Activated T-cell treated with anti-CD3 and anti-CD28 coated beads for 1 hour (primary cell): ENCODE data around the gene OSCP1.
"Not testable (repeated sequence)": the region's sequence is repeated elsewhere in the genome, so short reads cannot be mapped to it uniquely, and the experiment has no call there.

Experiments used
- DNase-seq: peaks from one replicate; pipeline ENCODE4 v3.0.0-alpha.2; 2020; ENCODE audit warnings: low read depth

OSCP1 gene, protein sequence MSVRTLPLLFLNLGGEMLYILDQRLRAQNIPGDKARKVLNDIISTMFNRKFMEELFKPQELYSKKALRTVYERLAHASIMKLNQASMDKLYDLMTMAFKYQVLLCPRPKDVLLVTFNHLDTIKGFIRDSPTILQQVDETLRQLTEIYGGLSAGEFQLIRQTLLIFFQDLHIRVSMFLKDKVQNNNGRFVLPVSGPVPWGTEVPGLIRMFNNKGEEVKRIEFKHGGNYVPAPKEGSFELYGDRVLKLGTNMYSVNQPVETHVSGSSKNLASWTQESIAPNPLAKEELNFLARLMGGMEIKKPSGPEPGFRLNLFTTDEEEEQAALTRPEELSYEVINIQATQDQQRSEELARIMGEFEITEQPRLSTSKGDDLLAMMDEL

DNA sequence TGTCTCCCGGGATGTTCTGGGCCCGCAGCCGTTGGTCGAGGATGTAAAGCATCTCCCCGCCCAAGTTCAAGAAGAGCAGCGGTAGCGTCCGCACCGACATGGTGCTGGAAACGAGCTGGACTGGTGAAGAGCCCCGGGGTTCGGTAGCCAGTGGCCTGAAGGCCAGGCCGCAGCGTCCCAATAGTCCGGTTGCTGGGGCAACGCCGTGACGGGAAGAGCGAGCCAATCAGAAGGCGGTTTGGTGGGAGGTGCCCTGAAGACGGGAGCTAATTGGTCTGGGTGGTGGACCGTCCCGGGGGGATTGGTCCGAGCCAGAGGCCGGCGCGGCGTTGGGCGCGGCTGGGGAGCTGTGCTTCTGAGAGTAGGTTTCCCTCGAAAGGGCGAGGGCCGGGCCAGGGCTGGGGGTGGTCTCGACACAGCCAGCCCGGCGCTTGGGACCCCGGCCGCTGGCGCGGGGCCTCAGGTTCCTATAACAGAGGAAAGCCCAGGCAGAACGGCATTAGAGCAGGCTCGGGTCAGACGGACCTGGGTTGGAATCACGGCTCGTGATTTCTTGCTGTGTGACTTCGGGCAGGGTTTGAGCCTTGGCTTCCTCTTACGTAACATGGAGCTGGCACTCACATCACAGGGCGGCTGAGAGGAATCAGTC, at the start of gene OSCP1:
Gene OSCP1, minus strand, starts transcription at position 182 of the 649 bp plus-strand sequence. Its CDS starts 82 bp downstream, at position 100.
- peak; percentile 77 for DNase-seq

- no peak for DNase-seq
Measured at GRCh38 chr1:36497207-36497606, 47.0 kb upstream of the OSCP1 start.

DNA sequence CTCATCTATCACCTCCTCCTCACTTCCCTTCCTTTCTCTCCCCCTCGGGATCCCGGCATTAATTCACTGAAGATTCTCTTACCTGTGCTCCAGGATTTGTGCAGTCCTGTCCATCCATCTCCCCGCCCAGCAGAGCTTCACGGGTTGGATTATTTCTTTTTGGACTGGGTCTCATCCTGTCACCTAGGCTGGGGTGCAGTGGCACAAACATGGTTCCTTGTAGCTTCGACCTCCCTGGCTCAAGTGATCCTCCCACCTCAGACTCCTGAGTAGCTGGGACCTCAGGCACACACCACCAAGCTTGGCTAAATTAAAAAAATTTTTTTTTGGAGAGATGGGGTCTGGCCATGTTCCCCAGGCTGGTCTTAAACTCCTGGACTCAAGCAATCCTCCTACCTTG, 44.7 kb upstream of the OSCP1 start:
- no peak for DNase-seq

DNA sequence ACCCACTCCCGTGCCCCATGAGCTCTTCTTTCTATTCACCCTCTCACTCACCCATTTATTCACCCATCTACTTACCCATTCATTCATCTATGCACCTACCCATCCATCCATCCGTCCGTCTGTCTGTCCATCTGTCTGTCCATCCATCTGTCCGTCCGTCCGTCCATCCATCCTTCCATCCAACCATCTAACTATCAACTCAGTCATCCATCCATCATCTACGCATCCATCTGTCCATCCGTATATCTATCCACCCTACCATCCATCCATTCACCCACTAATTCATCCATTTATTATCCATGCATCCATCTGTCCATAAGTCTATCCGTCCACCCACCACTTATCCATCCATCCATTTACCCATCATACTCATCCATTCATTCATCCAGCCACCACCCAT, 43.3 kb upstream of the OSCP1 start:
- DNase-seq: no peak

- no peak for DNase-seq
Measured at GRCh38 chr1:36492491-36492890, 42.2 kb upstream of the OSCP1 start.

DNA sequence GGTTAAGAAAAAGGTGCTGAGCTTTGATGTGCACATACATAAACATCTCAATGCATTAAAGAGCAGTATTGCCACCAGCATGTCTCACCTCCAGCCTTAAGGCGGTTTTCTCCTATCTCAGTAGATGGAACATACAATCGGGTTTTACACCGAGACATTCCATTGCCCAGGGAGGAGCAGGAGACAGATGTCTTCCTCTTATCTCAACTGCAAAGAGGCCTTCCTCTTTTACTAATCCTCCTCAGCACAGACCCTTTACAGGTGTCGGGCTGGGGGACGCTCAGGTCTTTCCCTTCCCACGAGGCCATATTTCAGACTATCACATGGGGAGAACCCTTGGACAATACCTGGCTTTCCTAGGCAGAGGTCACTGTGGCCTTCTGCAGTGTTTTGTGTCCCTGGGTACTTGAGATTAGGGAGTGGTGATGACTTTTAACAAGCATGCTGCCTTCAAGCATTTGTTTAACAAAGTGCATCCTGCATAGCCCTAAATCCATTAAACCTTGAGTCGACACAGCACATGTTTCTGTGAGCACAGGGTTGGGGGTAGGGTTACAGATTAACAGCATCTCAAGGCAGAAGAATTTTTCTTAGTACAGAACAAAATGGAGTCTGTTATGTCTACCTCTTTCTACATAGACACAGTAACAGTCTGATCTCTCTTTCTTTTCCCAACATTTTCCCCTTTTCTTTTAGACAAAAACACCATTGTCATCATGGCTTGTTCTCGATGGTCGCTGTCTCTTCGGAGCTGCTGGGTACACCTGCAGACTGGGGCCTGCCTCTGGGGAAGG, 39.2 kb upstream of the OSCP1 start:
- DNase-seq: not testable (repeated sequence)

DNA sequence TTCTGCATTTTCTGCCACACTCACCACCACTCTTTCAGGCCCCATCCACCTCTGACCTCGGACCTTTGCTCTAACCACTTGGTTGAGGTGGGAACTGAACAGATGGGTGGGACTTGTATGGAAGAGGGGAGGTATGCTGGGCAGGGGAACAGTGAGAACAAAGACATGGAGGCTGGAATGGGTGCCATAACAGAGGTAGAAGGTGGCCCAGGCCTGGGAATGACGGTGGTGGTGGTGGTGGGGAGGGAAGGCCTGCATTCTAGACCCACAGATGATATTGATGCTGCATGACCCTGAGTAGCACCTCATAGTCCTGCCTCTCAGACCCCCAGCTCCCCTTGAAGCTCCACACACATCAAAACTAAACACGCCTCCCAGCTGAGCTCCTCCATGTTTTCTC, 37.7 kb upstream of the OSCP1 start:
- no peak for DNase-seq

DNA sequence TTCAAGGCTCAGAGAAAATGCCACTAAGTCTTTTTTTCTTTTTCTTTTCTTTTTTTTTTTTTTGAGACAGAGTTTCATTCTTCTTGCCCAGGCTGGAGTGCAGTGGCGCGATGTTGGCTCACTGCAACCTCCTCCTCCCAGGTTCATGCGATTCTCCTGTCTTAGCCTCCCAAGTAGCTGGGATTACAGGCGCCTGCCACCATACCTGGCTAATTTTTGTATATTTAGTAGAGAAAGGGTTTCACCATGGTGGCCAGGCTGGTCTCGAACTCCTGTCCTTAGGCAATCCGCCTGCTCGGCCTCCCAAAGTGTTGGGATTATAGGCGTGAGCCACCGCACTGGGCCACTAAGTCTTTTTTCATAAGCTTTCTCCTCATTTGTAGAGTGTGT, 37.1 kb upstream of the OSCP1 start:
- DNase-seq: not testable (repeated sequence)

DNA sequence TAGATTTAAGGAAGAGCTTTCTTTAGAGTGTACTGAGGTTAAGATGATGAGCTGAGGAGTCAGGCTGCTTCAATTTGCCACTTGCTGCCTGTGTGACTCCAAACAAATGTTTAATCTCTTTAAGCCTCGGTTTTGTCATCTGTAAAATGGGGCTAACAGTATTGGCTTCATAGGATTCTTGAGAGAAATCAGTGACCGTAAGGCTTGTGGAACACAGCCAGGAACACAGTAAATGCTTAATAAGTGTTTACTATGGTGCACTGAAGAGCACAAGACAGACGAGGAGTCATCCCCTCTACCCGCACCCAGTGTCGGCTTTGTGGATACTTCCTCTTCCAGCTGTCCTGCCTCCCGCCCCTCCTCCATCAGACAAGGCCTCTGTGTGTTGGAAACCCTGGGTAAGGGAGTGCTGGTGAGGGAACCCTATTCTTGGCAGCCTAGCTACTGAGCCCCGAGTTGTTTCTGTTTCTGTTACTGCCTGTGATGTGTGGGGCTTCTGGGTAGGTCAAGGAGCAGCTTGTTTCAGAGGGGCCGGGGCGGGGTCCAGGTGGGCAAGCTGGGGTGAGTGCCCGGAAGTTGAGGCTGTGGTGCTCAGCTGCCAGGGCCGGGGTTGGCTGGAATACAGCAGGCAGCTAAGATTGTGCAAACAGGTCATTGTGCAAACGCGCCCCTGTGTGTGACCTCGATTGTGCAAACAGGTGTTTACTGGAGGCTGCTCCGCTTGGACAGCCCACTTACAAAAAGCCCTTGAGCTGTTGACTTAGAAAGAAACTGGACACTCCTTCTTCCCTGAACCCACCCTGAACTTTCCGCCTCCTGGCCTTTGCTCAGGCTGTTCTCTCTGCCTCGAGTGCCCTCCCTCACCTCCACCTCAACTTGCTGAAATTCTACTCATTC, 36.4 kb upstream of the OSCP1 start:
- DNase-seq: no peak

- DNase-seq: no peak
Measured at GRCh38 chr1:36486093-36486438, 35.8 kb upstream of the OSCP1 start.

GRCh38 chr1:36484099-36484498, 33.8 kb upstream of the OSCP1 start:
- no peak for DNase-seq

GRCh38 chr1:36482724-36483388, 32.6 kb upstream of the OSCP1 start, which contains the start of gene CSF3R:
TSS of gene CSF3R (minus strand) at chr1:36482913. CDS start at chr1:36479496, 3,417 bp downstream.
- DNase-seq: no peak

DNA sequence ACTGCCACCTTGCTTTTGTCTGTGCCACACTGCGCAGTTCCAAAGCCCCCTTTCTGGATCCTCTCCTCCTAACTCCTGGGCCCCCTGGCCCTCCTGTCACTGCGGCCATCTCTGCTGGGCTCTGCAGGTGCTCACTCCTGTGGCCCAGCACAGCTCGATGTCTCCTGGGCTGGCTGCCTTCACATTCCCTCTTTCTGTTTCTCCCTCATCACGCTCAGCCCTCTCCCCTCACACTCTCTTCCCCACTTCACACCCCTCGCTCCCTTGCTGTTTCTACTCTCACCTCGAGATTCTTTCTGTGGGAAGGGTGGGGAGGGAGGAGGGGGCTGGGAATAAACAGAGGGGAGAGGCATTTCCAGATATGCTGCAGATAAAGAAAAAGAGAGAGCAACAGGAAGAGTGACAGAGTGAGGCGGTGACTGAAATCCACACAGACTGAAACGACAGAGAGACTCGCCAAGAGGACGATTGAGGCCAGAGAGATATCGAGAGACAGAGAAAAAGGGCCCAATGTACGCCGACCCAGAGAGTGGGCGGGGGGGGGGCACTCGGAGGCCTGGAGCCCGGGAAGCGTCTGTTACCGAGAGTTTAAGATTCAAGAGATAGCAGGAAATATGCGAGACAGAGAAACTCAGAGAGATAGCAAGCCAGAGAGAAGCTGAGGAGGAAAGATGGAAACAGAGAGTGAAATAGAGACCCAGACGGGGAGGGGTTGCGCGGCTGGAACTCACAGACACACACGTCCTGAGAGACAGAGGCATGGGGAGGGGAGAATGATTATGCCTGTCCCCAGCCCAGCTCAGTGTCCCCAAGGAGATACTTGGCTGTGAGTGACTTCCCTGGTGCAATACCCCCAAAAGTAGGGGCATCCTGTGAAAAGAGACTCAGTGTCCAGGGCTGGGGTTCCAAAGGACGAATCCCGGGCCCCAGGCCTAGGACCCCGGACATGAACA, 31.8 kb upstream of the OSCP1 start:
- DNase-seq: no peak

GRCh38 chr1:36481091-36481490, 30.8 kb upstream of the OSCP1 start:
- no peak for DNase-seq

GRCh38 chr1:36480161-36480560, 29.9 kb upstream of the OSCP1 start:
- DNase-seq: no peak

DNA sequence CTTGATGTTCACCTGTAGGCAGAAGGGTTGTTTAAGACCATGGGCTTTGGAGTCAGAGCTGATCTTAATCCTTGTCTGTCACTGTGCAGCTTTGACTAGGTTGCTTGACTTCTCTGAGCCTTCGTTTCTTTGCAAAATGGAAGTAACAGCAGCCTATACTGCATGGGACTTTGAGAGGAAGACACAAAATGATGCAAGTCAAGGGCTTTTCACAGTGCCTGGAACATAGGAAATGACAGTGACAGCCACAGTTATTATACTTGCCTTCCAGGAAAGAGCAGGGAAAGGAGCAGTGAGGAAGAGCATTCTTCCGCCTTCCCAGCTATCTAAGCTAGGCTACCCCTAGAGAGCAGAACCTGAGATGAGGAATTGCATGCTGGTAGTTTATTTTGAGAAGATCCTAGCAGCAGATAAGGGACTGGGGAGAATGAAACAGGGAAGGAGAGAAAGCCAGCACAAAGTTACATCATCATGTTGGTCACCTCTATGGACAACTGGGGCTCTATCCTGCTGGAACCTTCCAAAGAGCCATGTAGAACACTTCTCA, 29.3 kb upstream of the OSCP1 start:
- no peak for DNase-seq

GRCh38 chr1:36477615-36478014, 27.4 kb upstream of the OSCP1 start:
- not testable (repeated sequence) for DNase-seq

GRCh38 chr1:36476945-36477344, 26.7 kb upstream of the OSCP1 start:
- no peak for DNase-seq

DNA sequence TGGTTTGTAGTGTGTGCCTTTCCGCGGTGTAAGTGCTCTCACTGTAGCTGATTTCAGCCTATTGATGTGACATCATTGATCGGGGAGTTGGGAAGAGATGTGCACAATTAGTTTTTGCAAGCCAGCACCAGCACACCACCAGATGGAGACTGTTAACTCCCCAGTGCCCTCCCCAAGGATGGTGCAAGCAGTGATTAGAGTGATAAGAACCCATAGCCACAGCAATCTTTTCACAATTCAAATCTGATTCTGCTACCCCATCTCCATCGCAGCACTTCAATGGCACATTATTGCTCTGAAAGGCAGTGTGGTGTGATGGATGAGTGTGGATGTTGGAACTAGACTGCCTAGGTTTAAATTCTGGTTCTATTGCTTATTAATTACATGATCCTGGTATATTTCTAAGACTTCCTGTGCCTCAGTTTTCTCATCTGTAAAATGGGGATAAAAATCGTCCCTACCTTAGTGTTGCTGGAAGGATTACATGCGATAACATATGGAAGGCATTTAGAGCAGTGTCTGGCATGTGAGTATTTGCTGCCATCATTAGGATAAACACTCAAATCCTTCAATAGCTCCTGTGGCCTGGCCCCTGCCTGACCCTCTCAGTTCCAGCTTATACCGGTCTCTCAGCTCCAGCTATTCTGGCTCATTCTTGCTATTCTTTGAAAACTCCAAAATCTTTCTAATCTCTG, 25.8 kb upstream of the OSCP1 start:
- no peak for DNase-seq
